HuH-7 (cell line): ENCODE data around the gene ST6GALNAC2.
"Not testable (repeated sequence)": the region's sequence is repeated elsewhere in the genome, so short reads cannot be mapped to it uniquely, and the experiment has no call there.

Experiments
- DNase-seq: peaks from one replicate; pipeline ENCODE4 v3.0.0; 2011; ENCODE audit warnings: low spot score

ST6GALNAC2 gene

DNA sequence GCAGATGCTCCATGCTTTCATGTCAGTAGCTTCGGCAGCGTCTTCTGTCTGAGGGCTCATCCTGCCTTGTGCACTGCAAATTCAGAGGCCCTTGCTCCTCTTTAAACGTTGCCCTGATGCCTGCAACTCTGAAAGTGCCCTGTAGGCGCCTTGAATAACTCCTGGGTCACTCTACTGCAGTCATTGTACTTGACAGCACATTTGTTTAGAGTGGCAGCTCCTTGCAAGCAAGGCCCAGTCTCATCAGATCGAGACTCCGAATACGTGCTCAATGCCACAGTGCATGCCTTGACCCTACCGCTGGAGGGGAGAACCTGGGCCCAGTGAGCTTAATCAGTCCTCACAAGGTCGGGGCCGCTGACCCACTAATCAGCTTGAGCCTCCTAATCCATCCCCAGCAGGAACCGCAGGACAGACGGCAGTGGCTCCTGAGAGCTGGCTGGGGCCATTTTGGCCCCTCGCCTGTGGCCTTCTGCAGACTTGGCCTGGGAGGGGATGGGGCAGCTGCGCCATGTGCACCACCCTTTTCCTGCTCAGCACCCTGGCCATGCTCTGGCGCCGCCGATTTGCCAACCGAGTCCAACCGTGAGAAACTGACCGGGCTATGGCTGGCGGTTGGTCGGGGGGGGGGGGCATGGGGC is 45.9 kb downstream of the ST6GALNAC2 start, which contains the start of gene PRCD:
PRCD (plus strand) TSS at position 414 of the 641 bp plus-strand sequence; CDS start at position 512, 98 bp downstream.
- no peak for DNase-seq

DNA sequence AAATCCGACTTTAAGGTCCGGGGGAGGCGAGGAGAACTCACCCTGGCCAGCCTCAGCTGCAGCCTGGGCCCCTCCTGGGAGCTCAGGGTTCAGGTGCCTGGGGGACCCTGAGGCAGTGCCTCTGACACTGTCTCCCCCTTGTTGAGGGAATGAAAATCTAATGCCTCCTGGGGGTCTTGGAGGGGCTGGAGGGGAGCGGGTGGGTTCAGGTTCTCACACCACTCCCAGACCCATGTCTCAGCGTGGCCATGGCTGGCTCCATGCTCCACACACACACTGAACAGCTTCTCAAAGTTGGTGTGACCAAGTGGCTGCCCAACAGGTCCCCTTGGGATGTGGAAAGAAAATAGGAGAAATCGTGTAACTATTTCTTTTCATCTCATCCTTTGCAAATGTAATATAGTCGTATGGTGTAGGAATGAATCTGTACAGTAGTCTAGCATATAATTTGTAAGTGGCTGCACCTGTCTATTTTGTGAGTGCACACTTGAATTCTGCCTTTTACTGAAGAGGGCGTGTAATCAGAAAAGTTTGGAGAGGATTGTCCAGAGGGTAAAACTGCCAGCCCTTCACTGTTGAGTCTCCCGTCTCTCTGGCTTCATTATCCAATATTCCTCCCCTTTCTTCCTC is 46.6 kb downstream of the ST6GALNAC2 start:
- DNase-seq, result no peak

DNA sequence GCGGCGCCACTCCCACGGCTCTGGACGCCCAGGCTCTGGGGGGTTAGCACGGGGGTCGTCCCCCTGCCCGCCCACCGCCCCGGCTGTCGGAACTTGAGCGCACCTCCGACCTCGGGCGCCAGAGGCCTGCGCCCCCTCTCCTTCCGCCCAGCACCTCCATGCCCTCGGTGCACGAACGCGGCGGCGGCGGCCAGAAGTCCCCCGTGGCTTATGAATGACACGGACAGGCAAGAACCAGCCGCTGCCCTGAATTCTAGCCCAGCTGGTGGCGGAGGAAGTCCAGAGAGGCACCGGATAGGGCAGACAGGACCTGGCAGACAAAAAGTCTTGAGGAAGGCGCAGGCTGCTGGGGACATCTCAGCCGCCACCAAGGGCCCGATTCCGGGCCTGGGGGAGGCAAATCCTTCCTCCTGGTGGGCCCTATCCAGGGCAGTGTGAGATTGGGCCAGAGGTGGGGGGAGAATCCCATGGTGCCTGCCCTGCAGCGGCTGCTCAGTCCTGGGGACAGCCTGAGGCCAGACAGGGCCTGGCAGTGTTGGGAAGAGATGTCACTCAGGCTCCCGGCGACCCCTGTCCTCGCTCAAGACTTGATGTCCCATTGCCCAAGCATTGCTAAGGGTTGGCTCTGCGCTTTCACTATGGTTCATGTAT is 47.3 kb downstream of the ST6GALNAC2 start:
- no peak for DNase-seq

DNA sequence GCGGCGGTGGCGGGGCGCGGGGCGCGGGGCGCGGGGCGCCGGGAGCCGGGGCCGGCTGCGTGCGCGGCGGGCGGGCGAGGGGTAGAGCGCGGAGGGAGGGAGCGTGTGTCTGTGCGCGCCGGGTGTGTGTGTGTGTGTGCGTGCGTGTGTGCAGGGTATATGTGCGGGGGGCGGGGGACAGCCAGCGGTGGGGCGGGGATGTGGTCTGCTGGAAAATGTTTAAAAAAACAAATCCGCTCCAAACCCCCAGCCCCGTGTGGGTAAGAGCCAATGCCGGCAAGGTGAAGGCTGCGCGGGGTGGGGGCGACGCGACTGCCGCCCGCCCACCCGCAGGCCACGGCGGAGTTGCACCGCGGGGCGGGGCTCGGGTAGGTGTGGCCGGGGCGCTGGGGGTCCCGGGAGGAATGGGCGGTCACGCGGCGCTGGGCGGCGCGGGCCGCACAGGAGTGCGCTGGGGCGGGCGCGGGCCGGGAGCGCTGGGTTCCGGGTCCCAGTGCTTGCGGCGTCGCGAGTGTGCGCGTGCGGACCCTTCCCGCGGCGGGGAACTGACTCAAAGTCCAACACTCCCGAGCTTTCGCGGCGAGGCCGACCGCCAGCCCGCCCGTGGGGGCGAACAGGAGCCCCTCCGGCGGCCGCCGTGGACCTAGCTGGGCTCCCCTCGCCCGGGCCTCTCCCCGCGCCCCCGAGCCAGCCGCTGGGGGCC is 47.9 kb downstream of the ST6GALNAC2 start, which contains the start of gene CYGB:
CYGB (minus strand) TSS at position 132 of the 703 bp plus-strand sequence. CDS start 167 bp downstream, outside the sequence.
- DNase-seq, result no peak

DNA sequence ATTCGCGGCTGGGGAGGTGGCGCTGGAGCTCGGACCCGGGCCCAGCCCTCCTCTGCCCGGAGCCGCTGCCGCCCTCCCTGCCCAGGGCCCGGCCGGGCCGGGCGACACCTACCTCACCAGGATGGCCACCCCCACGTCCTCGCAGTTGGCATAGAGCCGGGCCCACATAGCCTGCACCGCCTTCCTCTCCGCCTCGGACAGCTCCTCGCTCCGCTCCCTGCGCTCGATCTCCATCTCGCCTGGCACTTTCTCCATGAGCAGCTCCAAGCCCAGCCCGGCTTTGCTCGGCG is 48.4 kb downstream of the ST6GALNAC2 start:
- DNase-seq, result no peak

DNA sequence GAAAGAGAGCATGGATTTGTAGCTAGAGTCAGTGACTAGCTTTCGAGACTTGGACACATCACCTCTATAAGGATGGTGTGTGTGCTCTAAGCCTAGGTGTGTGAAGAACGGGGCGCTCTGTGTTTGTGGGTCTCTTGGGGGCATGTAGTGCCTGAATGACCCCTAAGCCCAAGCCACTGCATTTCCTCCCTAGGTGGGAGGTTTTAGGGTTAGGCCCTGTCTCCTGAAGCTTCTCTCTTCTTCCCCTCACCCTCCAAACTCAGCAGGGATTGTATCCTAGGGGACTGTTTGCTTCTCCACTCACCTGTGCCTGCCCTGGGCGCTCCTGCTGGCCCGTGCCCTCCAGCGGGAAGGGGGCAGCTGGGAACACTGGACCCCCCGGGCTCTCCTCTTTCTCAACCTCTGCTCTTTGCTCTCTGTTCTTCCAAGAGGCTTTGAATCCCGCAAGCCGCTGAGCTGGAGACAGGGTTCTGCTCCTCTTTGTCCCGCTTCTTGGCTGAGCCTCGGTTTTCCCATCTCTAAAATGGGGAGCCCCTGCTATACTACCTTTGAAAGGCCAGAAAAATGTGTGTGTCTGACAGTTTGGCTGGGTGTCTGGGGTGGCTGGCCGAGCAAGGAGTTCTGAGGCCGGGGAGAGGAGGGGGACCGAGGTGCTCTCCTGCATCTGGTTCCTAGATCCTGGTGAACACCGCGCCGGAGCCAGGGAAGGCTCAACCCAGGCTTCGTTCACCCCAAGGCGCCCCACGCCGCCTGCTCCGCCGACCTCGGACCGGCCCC is 49.0 kb downstream of the ST6GALNAC2 start:
- no peak for DNase-seq

DNA sequence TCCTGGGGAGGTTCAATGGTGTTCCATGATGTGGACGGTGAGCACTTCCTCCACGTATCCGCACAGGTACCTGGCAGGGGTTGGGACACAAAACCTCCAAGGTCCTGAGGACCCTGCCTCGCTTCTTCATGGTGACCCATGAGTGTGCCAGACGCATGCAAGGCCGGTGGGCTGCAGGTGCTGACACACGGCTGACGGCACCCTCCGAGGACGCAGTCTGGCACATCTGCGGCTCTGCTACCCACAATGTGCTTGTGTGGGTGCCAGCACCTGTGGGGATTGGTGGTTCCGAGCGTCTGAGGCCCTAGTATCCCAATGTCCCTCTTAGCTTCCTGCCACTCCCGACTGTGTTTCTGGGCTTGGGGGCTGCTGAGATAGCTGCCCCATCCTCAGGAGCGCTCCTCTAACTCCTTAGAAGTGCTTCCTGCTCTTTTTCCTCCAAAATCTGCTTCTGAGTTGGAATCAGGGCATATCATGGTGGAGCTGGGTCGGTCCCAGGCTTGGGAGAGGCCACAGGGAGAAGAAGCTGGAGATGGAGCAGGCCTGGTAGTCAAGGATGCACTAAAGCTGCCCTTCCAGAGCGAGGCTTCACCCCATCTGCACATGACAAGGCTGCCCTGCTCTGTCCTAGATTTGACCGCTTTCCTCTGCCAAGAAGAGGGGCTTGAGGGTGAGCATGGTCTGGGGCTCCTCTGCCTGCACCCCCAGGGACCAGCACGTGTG is 49.7 kb downstream of the ST6GALNAC2 start:
- no peak for DNase-seq

DNA sequence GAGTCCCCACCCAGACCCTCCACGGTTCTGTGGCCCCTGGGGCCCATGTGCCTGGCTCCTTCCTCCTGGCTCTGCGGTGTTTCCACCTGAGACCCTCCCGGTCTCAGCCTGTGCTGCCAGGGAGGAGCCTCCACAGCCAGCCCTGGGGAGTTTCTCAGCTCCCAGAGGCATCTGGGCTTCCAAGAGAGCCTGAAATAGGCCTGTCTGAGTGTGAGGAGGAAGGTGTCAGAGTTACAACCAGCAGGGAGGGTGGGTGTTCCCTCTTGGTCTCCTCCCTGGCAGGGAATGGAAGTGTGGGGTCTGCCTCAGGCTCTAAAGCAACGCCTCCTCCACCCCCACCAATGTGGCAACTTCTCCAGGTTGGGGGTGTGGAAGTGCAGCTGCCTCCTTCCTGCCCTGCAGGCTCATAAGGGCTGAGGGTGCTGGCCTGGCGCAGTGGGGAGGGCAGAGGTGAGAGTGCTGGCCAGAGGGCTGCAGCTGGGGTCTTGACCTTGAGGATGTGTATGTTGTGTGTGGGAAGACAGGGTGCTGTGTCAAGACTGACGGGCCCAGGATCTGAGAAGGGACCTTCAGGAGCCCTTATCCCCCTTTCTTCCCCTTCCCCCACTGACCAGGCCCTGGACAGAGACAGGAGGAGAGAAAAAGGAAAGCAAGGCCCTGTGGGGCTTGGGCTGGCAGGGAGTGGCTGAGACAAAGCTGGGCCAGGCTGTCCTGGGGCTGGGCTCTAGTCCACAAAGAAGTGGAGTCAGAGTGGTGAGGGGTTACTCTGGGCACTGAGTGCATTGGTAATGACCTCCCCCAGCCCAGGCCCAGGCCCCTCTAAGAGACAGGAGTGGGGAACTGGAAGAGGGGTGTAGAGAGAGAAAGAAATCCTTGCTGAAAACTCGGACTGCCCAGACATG is 50.6 kb downstream of the ST6GALNAC2 start:
- DNase-seq, result no peak

DNA sequence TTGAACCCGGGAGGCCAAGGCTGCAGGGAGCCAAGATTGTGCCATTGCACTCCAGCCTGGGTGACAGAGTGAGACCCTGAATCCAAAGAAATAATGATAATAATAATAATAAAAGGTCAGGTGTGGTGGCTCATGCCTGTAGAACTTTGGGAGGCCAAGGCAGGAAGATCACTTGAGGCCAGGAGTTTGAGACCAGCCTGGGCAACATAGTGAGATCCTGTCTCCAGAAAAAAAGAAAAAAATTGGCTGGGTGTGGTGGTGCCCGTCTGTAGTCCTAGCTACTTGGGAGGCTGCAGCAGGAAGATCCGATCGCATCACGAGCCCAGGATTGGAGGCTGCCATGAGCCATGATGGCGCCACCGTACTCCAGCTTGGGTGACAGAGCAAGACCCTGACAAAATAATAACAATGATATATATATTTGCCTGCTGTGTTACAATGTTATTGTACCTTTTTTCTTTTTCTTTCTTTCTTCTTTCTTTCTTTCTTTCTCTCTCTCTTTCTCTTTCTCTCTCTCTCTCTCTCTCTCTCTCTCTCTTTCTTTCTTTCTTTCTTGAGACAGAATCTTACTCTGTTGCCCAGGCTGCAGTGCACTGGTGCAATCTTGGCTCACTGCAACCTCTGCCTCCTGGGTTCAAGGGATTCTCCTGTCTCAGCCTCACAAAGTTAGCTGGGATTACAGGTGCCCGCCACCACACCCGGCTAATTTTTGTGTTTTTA is 51.9 kb downstream of the ST6GALNAC2 start:
- not testable (repeated sequence) for DNase-seq

DNA sequence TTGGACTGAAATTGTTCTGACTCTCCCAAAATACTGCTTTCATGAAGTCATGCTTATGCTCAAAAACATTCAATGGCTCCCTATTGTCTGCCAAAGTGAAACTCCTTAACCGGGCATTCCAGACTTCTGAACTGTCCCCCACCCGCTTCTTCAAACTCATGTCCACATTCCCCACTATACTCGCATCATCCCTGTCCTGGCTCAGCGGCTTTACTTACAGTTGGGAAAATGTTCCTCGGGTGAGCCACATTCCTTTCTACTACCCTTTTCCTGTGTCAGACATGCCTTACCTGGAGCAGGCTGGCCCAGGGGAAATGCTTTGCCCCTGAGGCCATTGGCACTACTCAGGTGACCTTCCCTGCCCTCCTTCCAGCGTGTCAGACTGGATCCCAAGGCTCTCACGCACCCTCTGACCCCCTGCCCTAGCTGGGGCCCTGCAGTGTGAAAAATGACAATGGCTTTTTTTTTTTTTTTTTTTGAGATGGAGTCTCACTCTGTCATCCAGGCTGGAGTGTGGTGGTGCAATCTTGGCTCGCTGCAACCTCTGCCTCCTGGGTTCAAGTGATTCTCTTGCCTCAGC is 53.5 kb downstream of the ST6GALNAC2 start:
- no peak for DNase-seq

DNA sequence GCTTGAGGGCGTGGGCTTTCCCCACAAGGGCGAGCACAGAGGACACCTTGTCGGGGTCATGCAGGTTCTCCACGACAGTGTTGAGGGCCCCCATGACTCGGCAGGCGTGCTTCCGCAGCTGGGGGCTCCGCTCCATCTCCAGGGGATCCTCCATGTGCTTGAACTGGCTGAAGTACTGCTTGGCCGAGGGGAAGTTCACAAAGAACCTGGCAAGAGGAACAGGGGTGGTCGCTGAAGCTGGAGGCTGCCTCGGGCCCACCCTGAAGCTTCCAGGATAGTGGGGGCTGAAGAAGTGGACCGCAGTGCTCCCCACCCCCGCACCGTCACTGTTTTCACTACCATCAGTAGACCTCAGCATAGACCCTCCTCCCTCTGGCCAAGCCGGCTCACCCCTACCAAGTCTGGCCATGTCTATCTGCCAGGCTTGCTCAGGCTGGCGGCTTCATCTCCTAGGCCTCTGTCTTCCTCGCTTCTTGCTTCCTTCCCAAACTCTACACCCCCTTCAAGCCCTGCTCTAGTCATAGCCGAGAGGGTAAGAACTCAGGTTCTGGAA is 54.1 kb downstream of the ST6GALNAC2 start:
- DNase-seq, result no peak

DNA sequence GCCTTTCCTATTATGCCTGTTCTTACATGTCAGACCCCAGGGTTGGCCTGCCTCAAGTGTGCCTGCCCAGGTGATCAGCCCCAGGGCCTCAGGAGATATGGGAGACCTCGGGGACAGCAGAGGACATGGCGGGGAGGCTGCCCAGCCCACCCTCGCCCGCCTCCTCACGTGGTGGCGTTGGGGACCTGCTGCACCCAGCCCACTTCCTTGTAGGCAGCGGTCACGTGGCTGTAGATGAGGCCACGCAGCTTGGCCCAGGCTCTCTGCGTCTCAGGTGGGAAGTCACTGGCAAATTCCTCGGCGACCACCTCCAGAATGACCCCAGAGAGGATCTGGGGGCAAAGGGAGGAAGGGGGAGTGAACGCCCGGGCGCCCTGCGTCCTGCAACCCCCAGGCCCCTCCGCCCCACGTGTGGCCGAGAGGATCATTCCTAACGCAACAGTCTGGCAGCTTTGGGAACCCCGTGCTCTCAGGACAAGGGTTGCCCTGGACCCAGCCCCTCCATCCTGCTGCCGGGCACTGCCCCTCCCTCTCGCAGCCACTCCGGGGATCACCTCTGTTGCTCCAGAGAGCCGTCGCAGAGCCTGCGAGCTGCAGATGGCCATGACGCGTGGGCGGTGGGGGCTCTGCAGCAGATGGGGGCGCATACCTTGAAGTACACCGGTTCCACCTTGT is 54.7 kb downstream of the ST6GALNAC2 start:
- DNase-seq, result no peak

DNA sequence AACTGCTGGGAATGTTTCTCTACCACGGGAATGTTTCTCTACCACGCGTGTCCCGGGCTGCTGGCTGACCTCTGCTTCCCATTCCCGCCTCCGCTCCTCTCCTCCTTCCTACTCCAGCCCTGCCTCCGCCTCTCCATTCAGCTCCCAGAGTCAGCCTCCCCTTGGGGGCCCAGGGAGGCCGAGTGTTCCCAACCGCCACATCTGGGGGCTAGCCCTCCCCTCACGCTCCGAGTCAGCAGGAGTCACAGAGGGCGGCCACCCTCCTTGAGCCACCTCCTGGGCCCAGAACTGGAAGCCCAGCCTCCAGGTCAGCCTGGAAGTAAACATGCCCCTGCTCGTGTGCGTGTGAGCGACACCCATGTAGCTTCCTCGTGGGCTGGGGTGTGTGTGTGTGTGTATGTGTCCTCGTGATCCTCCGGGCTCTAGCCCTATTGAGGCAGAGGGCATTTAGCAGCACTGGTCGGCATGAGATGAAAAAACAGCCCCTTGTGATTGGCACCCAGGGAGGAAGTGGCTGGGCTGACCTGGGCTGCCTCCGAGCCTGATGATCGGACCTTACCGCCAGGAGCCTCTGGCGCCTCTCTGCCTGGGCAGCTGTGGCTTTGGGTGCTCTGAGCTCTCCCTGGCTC is 55.5 kb downstream of the ST6GALNAC2 start:
- no peak for DNase-seq

DNA sequence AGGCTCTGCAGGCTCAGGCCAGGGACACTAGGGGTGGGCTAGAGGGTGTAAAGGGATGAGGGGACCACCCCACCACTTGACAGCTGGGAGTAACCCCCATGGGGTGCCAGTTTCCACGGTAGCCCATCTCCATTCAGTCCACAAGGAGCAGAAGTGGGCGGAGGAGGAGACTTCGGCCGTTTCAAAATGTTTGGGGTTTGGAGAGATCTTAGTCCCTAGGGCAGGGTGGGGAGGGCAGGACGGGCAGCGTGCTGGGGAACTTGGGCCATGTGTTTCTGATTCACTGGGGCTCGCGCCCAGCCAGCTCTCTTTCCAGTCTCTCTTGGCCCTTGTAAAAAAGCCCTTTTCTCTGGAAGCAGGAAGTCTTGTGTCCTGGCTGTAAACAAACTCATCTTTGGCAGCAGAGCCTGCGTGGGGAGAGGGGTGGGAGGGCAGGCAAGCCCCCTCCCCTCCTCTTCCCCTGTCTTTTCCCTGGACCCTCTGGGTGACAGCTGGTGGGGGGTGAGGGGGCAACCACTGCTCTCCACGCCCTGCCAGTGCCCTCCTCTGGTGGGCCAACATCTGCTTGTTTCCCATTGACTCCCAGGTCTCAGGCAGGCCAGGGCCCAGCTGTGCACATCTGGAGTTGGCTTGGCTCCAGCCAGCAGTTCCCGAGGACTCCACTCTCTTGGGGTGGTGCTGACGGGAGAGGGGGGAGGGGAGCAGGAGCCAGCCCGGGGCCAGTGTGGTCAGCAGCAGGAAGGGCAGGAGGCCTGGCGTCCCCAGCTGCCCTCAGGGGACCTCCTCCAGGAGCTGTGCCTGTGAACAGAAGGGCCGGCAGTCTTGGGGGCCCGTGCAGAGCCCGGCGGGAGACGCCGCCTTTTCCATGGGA is 56.2 kb downstream of the ST6GALNAC2 start:
- no peak for DNase-seq

DNA sequence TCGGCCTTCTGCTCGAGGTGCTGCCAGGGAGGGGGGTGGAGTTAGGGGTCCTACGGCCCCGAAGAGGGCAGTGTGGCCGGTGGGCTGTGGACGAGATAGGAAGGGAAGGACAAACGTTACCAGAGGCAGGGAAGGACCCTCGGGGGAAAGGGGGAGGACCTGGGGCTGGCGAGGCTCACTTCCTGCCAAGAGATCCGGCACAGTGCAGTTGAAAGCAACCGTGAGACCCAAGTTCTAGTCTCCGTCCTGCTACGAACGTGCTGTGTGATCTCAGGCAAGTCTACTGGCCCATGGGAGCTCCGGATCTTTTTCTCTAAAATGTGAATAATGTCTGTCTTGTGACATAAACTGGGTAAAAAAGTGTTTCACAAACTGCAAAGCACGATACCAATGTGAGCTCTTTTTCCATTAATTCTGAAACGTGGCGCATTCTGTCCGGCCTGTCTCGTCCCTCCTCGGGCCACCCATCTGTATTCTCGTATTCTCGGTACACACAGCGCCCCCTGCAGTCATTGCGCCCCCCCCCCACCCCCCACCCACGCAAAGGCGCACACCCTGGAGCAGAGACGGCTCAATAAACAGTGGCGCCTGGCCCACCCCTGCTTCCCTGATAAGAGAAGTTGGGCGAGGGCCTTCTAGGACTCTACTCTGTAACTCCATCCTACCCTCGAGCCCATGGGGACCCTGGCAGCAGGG is 57.0 kb downstream of the ST6GALNAC2 start:
- DNase-seq, result no peak

DNA sequence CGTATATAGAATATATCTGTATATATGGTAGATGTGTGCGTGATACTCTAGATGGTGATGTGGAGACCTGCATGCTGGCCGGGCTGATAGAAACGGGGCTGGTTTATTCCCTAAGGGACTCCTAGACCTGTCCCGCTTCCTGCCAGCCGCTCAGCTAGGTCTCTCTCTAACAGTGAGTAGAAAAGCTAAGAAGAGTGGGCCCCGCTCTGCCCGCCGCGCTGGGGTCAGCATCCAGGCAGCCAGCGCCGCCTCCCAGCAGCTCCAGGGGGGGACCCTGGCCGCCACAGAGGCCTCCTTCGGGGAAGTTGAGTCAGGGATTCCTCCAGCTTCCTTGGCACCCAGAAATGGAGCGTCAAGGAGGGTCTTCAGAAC is 57.5 kb downstream of the ST6GALNAC2 start:
- DNase-seq, result no peak
